SU-DHL-6 (cell line): ENCODE results near the gene AGTPBP1.

ENCODE experiments used
- EZH2phosphoT487 ChIP-seq: fragments of 200-600 bp; sonication (generic), shearing (Covaris generic); conservative IDR thresholded peaks from 2 replicates; pipeline ENCODE4 v1.6.1; 2018; ENCODE audit warnings: mild to moderate bottlenecking, antibody characterized with exemption, low read length, moderate library complexity, mixed read lengths
- TF ChIP-seq, protein P1 (sequence below): fragments of 200-600 bp; sonication (generic); IDR thresholded peaks from one replicate; pipeline ENCODE4 v1.5.1; 2017; ENCODE audit warnings: antibody characterized with exemption, mild to moderate bottlenecking, low read length, moderate library complexity; ENCODE audit not compliant: insufficient read depth, poor library complexity, severe bottlenecking

DNA sequence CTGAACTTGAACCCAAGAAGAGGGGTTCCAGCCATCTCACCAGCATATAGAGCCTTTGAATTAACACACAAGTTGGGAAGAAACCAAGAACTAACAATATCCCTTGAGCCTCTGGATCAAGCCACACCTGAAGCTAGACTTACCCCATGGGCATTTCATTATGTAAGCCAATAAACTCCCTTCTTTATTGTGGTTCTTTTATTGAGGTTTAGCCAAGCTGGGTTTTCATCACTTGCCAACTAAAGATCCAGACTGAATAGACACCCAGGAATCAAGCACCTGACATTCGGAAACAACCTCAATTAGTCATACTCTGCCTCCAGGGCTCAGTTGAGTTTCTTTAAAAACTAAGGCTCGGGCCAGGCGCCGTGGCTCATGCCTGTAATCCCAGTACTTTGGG is 226.7 kb downstream of the AGTPBP1 start:
- TF ChIP-seq, protein P1, sequence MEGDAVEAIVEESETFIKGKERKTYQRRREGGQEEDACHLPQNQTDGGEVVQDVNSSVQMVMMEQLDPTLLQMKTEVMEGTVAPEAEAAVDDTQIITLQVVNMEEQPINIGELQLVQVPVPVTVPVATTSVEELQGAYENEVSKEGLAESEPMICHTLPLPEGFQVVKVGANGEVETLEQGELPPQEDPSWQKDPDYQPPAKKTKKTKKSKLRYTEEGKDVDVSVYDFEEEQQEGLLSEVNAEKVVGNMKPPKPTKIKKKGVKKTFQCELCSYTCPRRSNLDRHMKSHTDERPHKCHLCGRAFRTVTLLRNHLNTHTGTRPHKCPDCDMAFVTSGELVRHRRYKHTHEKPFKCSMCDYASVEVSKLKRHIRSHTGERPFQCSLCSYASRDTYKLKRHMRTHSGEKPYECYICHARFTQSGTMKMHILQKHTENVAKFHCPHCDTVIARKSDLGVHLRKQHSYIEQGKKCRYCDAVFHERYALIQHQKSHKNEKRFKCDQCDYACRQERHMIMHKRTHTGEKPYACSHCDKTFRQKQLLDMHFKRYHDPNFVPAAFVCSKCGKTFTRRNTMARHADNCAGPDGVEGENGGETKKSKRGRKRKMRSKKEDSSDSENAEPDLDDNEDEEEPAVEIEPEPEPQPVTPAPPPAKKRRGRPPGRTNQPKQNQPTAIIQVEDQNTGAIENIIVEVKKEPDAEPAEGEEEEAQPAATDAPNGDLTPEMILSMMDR: no peak
- no peak for TF ChIP-seq EZH2phosphoT487
